Fibroblast of villous mesenchyme (primary cell): ENCODE measurements around the gene STXBP3. TPM values are rescaled to one million over a fixed set of nuclear protein-coding genes. Genes with fewer than 3 reads are reported as not detected.

Source experiments
- DNase-seq: peaks from one replicate; pipeline ENCODE4 v3.0.0-alpha.2; 2010; ENCODE audit warnings: low read depth
- H3K4me3 ChIP-seq: 2 replicates; pipeline ENCODE4 v1.5.1; 2011; ENCODE audit warnings: low read depth, mild to moderate bottlenecking, low read length
- total RNA-seq: library from RNA; depleted of rRNA; stranded (reverse); fragments of >200 nt; gene quantifications from 2 replicates; pipeline ENCODE4 v1.2.3, GENCODE V29; 2012
- TF ChIP-seq, protein P1 (sequence below): IDR thresholded peaks from 2 replicates; pipeline ENCODE4 v1.5.1; 2012; ENCODE audit warnings: low read depth, mild to moderate bottlenecking, low read length; ENCODE audit not compliant: insufficient read depth

Gene STXBP3
- total RNA-seq, 1 donor: 79.5 TPM

- DNase-seq: no peak
- TF ChIP-seq, protein P1, sequence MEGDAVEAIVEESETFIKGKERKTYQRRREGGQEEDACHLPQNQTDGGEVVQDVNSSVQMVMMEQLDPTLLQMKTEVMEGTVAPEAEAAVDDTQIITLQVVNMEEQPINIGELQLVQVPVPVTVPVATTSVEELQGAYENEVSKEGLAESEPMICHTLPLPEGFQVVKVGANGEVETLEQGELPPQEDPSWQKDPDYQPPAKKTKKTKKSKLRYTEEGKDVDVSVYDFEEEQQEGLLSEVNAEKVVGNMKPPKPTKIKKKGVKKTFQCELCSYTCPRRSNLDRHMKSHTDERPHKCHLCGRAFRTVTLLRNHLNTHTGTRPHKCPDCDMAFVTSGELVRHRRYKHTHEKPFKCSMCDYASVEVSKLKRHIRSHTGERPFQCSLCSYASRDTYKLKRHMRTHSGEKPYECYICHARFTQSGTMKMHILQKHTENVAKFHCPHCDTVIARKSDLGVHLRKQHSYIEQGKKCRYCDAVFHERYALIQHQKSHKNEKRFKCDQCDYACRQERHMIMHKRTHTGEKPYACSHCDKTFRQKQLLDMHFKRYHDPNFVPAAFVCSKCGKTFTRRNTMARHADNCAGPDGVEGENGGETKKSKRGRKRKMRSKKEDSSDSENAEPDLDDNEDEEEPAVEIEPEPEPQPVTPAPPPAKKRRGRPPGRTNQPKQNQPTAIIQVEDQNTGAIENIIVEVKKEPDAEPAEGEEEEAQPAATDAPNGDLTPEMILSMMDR: no peak
- H3K4me3 ChIP-seq: no peak overlapping the region
Observed at GRCh38 chr1:108749081-108749480, 2.6 kb downstream of the STXBP3 start.

GRCh38 chr1:108750476-108751181 lies 4.2 kb downstream of the STXBP3 start:
- no peak for DNase-seq
- no peak overlapping the region for H3K4me3 ChIP-seq
- TF ChIP-seq, protein P1: no peak

DNA sequence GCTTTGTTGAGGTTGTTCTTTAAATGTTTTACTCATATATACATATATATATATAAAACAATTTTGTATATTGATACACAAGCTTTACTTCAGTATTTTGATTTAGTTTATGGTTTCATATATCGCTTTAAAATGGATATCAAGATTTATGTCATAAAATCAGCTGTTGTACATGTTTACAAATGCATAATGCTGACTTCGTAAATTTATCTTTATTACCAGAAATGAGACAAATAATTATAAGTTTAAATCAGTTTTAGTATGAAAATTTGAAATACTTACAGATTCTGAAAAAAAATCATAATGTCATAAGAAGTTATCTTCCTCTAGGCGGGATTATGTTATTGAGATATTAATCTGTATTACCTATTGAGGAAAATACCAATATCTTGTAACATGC lies 6.9 kb downstream of the STXBP3 start:
- DNase-seq: no peak
- TF ChIP-seq, protein P1: no peak
- no peak overlapping the region for H3K4me3 ChIP-seq

DNA sequence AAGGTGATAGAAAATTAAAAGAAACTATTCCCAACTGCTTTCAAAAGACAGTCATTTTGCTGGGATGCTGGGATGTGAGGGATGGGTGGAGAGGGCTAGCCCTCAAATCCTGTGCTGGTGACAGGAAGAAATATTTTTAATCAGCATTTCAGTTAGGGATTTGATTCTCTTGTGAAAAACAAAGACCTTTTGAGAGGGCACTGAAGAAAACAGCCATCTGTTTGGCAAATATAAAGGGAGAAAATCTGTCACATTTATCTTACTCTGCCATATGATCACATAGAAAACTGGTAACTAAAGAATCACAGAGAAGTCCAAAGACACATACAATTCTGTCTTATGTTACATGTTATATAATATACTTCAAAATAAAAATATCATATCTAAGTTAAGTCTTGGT lies 12.3 kb downstream of the STXBP3 start:
- no peak for DNase-seq
- no peak overlapping the region for H3K4me3 ChIP-seq
- TF ChIP-seq, protein P1: no peak

- DNase-seq: no peak
- TF ChIP-seq, protein P1: no peak
- H3K4me3 ChIP-seq: no peak overlapping the region
Observed at GRCh38 chr1:108767115-108767514, 20.6 kb downstream of the STXBP3 start.

GRCh38 chr1:108767708-108768107 lies 21.2 kb downstream of the STXBP3 start:
- TF ChIP-seq, protein P1: no peak
- H3K4me3 ChIP-seq: no peak overlapping the region
- DNase-seq: no peak

DNA sequence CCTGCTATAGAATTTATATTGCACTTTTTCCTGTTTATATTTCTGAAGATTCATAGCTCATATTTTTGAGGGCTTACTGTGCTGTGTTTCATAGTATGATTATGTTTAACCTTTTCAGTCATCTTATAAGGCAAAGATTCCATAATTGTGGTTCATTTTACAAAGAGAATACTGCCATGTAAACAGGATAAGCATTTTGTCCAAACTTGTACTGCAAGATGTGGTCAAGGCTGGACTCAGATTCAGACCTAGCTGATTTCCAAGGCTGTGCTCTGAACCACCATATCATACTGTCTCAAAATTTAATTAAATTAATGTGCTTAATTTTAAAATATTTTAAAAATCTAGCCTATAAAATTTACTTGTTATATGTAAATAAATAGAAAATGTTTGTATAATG lies 31.4 kb downstream of the STXBP3 start:
- no peak for DNase-seq
- TF ChIP-seq, protein P1: no peak
- no peak overlapping the region for H3K4me3 ChIP-seq
